HepG2 (cell line): ENCODE measurements around the gene OTUD7B. TPM values are rescaled to one million over a fixed set of nuclear protein-coding genes. Genes with fewer than 3 reads are reported as not detected.

Experiments
- ARHGAP35 ChIP-seq: sonication (generic); formaldehyde crosslinking; IDR thresholded peaks from 2 replicates; pipeline ENCODE4 v1.9.0; 2022; ENCODE audit warnings: mild to moderate bottlenecking, inconsistent platforms, moderate library complexity, missing genetic modification reagents, borderline replicate concordance
- ATAD3A ChIP-seq: sonication (generic); formaldehyde crosslinking; IDR thresholded peaks from 2 replicates; pipeline ENCODE4 v1.4.0; 2020; ENCODE audit warnings: missing genetic modification reagents
- BORCS8-MEF2B ChIP-seq: sonication (generic); formaldehyde crosslinking; IDR thresholded peaks from 2 replicates; pipeline ENCODE4 v1.8.0; 2022; ENCODE audit warnings: mild to moderate bottlenecking, missing genetic modification reagents
- FOXM1 ChIP-seq: sonication (generic); formaldehyde crosslinking; IDR thresholded peaks from 2 replicates; pipeline ENCODE4 v1.5.0; 2020; ENCODE audit warnings: missing genetic modification reagents
- JUN ChIP-seq: sonication (generic); formaldehyde crosslinking; IDR thresholded peaks from 2 replicates; pipeline ENCODE4 v1.4.0; 2020; ENCODE audit warnings: mild to moderate bottlenecking, missing genetic modification reagents
- MTF1 ChIP-seq: sonication (generic); formaldehyde crosslinking; IDR thresholded peaks from 2 replicates; pipeline ENCODE4 v1.5.0; 2020; ENCODE audit warnings: missing genetic modification reagents
- RFX5 ChIP-seq: IDR thresholded peaks from 2 replicates; pipeline ENCODE4 v1.6.1; 2011; ENCODE audit warnings: low read depth, low read length, improper control_type of control experiment
- SIN3A ChIP-seq: IDR thresholded peaks from 2 replicates; pipeline ENCODE4 v1.6.1; 2011; ENCODE audit warnings: low read depth, mild to moderate bottlenecking, control low read depth, low read length, borderline replicate concordance
- THRA ChIP-seq: sonication (generic); formaldehyde crosslinking; IDR thresholded peaks from 2 replicates; pipeline ENCODE4 v1.4.0; 2020; ENCODE audit warnings: missing genetic modification reagents, borderline replicate concordance
- ZGPAT ChIP-seq: IDR thresholded peaks from 2 replicates; pipeline ENCODE4 v1.6.1; 2016; ENCODE audit warnings: mild to moderate bottlenecking
- ZKSCAN5 ChIP-seq: sonication (generic); formaldehyde crosslinking; IDR thresholded peaks from 2 replicates; pipeline ENCODE4 v1.5.1; 2020; ENCODE audit warnings: mild to moderate bottlenecking, missing genetic modification reagents
- ZNF33A ChIP-seq: sonication (generic); formaldehyde crosslinking; IDR thresholded peaks from 2 replicates; pipeline ENCODE4 v1.5.1; 2020; ENCODE audit warnings: missing genetic modification reagents, mild to moderate bottlenecking, moderate library complexity, borderline replicate concordance
- ZNF543 ChIP-seq: sonication (generic); formaldehyde crosslinking; IDR thresholded peaks from 2 replicates; pipeline ENCODE4 v1.4.0; 2020; ENCODE audit warnings: mild to moderate bottlenecking, missing genetic modification reagents
- ZNF777 ChIP-seq: sonication (generic); formaldehyde crosslinking; IDR thresholded peaks from 2 replicates; pipeline ENCODE4 v1.4.0; 2020; ENCODE audit warnings: missing genetic modification reagents
- ZNF780A ChIP-seq: sonication (generic); formaldehyde crosslinking; IDR thresholded peaks from 2 replicates; pipeline ENCODE4 v1.8.0; 2022; ENCODE audit warnings: mild to moderate bottlenecking, missing genetic modification reagents, moderate library complexity
- ZSCAN31 ChIP-seq: sonication (generic); formaldehyde crosslinking; IDR thresholded peaks from 2 replicates; pipeline ENCODE4 v1.5.0; 2020; ENCODE audit warnings: low read depth, mild to moderate bottlenecking, missing genetic modification reagents
- ZUFSP ChIP-seq: sonication (generic); formaldehyde crosslinking; IDR thresholded peaks from 2 replicates; pipeline ENCODE4 v1.9.0; 2021; ENCODE audit warnings: missing genetic modification reagents, mild to moderate bottlenecking, borderline replicate concordance
- polyA plus RNA-seq, 8 experiments: library from polyadenylated mRNA; depleted of rRNA in 3 of 8; stranded (reverse) in 7 of 8; unstranded in 1 of 8; fragments of >200 nt; fragmentation: Illumina TruSeq in 4 of 8; extraction: Trizol in 4 of 8; gene quantifications; 2 replicates each; pipeline versions ENCODE4 v1.2.1 to v1.2.3, GENCODE V29; 2011 to 2016; ENCODE audit warnings: low read depth in 4 of 8, missing spikeins in 1 of 8, mixed read lengths in 1 of 8; ENCODE audit not compliant: insufficient read depth in 1 of 8
- total RNA-seq, 5 experiments: library from RNA; depleted of rRNA; stranded (reverse); fragments of >200 nt; fragmentation: Illumina TruSeq; extraction: Trizol; gene quantifications; 2 replicates each; pipeline ENCODE4 v1.2.3, GENCODE V29; 2016; ENCODE audit warnings: low read depth in 1 of 5
- TF ChIP-seq, protein P1 (sequence below): sonication (generic); formaldehyde crosslinking; IDR thresholded peaks from 2 replicates; pipeline ENCODE4 v1.4.0; 2020; ENCODE audit warnings: missing genetic modification reagents
- TF ChIP-seq, protein P2 (sequence below): sonication (generic); formaldehyde crosslinking; IDR thresholded peaks from 2 replicates; pipeline ENCODE4 v1.9.0; 2021; ENCODE audit warnings: missing genetic modification reagents, mild to moderate bottlenecking, borderline replicate concordance

Gene OTUD7B
- total and polyA plus RNA-seq, 2 of the 13 experiments (the other 11 are each of a cell fraction or from before 2014, with no cell fraction given) = 5.1 to 11.2 TPM

- TF ChIP-seq ZGPAT (CRISPR knock-in tag) = peak; percentile 79
- no peak for TF ChIP-seq THRA (CRISPR knock-in tag)
- TF ChIP-seq MTF1 (CRISPR knock-in tag) = no peak
- TF ChIP-seq ATAD3A = no peak
- no peak for TF ChIP-seq JUN (CRISPR knock-in tag)
- TF ChIP-seq ZSCAN31 = no peak
- TF ChIP-seq FOXM1 (CRISPR knock-in tag) = no peak
- TF ChIP-seq ZKSCAN5 = no peak
- no peak for TF ChIP-seq ZNF33A (CRISPR knock-in tag)
- TF ChIP-seq ZNF777 = peak; percentile 36; the same call in 1 of the 2 replicates
- no peak for TF ChIP-seq ZNF543 (CRISPR knock-in tag)
- no peak for TF ChIP-seq BORCS8-MEF2B (CRISPR knock-in tag)
- TF ChIP-seq ZNF780A (CRISPR knock-in tag) = 0 out of 2 replicates have a peak, but pooled peaks have one; percentile 36
- no peak for TF ChIP-seq RFX5
- TF ChIP-seq, protein P1, sequence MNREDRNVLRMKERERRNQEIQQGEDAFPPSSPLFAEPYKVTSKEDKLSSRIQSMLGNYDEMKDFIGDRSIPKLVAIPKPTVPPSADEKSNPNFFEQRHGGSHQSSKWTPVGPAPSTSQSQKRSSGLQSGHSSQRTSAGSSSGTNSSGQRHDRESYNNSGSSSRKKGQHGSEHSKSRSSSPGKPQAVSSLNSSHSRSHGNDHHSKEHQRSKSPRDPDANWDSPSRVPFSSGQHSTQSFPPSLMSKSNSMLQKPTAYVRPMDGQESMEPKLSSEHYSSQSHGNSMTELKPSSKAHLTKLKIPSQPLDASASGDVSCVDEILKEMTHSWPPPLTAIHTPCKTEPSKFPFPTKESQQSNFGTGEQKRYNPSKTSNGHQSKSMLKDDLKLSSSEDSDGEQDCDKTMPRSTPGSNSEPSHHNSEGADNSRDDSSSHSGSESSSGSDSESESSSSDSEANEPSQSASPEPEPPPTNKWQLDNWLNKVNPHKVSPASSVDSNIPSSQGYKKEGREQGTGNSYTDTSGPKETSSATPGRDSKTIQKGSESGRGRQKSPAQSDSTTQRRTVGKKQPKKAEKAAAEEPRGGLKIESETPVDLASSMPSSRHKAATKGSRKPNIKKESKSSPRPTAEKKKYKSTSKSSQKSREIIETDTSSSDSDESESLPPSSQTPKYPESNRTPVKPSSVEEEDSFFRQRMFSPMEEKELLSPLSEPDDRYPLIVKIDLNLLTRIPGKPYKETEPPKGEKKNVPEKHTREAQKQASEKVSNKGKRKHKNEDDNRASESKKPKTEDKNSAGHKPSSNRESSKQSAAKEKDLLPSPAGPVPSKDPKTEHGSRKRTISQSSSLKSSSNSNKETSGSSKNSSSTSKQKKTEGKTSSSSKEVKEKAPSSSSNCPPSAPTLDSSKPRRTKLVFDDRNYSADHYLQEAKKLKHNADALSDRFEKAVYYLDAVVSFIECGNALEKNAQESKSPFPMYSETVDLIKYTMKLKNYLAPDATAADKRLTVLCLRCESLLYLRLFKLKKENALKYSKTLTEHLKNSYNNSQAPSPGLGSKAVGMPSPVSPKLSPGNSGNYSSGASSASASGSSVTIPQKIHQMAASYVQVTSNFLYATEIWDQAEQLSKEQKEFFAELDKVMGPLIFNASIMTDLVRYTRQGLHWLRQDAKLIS (CRISPR knock-in tag) = no peak
- no peak for TF ChIP-seq ZUFSP (CRISPR knock-in tag)
- TF ChIP-seq, protein P2, sequence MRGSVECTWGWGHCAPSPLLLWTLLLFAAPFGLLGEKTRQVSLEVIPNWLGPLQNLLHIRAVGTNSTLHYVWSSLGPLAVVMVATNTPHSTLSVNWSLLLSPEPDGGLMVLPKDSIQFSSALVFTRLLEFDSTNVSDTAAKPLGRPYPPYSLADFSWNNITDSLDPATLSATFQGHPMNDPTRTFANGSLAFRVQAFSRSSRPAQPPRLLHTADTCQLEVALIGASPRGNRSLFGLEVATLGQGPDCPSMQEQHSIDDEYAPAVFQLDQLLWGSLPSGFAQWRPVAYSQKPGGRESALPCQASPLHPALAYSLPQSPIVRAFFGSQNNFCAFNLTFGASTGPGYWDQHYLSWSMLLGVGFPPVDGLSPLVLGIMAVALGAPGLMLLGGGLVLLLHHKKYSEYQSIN (CRISPR knock-in tag) = no peak
- peak; percentile 71; the same call in 1 of the 2 replicates for TF ChIP-seq SIN3A
- peak; percentile 47; the same call in 1 of the 2 replicates for TF ChIP-seq ARHGAP35 (CRISPR knock-in tag)
These were observed 82.7 kb downstream of the OTUD7B start, which contains the start of gene SF3B4 (continued) for GRCh38 chr1:149927563-149928400.
